Uterus (tissue), 2 donors: ENCODE measurements around the gene SLC35E3.

Source experiments
- CTCF ChIP-seq, 4 experiments: fragments of 200-600 bp in 2 of 4; fragments of 450-650 bp in 2 of 4; sonication (generic) in 2 of 4; IDR thresholded peaks; one replicate each; pipeline ENCODE4 v1.5.1; 2016 to 2019; ENCODE audit warnings: antibody characterized with exemption in 4 of 4, mild to moderate bottlenecking in 2 of 4, moderate library complexity in 1 of 4
- POLR2A ChIP-seq, 2 donors: fragments of 450-650 bp; IDR thresholded peaks; one replicate each; pipeline ENCODE4 v1.6.1; 2016; ENCODE audit warnings: antibody characterized with exemption in 2 of 2, mild to moderate bottlenecking in 1 of 2, moderate library complexity in 1 of 2

GRCh38 chr12:68699486-68699885 lies 46.5 kb upstream of the SLC35E3 start:
- TF ChIP-seq CTCF (IDR thresholded peaks at IDR 0.05), result no peak
- TF ChIP-seq POLR2A (IDR thresholded peaks at IDR 0.05), result no peak
